ENCODE results near the gene SCN8A. TPM values are rescaled to one million over a fixed set of nuclear protein-coding genes. Genes with fewer than 3 reads are reported as not detected.

Gene SCN8A
- total and polyA plus RNA-seq, 9 donors, result 0.21 to 2.9 (median 1.5) TPM

DNA sequence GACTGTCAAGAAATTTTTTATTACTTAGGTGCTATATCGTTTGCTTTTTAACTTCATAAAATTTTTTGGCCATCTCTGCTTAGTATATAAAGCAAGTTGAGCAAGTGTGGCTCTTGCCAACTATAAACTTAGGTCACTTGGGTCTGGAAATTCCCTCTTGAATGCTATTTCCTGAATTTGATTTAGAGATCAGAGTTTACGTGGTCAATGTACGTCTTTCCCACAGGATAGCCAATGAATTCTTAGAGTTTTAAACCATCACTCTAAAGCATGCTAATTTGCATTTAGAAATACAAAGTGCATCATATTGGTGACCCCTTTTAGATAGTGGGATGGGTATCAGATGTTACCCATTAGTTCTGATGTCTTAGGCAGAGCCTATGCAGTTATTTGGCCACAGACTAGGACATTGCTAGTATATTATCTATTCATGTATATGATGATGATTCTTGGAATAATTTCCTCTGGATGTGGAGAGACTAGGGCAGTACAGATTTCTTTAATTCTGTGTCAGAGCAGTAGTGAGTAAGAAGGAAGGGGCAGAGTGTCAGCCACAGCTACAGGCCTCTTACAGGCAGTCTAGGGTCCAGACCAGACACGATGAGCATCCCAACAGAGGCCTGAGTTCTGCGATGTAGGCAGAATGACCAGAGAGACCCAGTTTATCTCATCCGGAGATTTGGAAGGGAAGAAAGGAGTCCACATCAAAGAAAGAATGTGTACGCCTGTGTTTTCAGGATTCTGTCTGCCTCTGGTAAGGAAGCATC lies 30.3 kb downstream of the SCN8A start:
- no peak overlapping the region for H3K27ac ChIP-seq
- no peak for DNase-seq
- H3K36me3 ChIP-seq, result no peaks in the 10 kb centered on the region
- H3K4me1 ChIP-seq (ENCODE audit: insufficient read depth), result no peaks in the 10 kb centered on the region
- no peak for TF ChIP-seq EP300 (IDR thresholded peaks at IDR 0.05)
- no peak for TF ChIP-seq POLR2A (IDR thresholded peaks at IDR 0.05)
- TF ChIP-seq, protein P1, sequence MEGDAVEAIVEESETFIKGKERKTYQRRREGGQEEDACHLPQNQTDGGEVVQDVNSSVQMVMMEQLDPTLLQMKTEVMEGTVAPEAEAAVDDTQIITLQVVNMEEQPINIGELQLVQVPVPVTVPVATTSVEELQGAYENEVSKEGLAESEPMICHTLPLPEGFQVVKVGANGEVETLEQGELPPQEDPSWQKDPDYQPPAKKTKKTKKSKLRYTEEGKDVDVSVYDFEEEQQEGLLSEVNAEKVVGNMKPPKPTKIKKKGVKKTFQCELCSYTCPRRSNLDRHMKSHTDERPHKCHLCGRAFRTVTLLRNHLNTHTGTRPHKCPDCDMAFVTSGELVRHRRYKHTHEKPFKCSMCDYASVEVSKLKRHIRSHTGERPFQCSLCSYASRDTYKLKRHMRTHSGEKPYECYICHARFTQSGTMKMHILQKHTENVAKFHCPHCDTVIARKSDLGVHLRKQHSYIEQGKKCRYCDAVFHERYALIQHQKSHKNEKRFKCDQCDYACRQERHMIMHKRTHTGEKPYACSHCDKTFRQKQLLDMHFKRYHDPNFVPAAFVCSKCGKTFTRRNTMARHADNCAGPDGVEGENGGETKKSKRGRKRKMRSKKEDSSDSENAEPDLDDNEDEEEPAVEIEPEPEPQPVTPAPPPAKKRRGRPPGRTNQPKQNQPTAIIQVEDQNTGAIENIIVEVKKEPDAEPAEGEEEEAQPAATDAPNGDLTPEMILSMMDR (IDR thresholded peaks at IDR 0.05), result no peak
- no peaks in the 10 kb centered on the region for H3K27me3 ChIP-seq
- intact Hi-C loops (cut with DNase I), result no loop called here
- H3K9me3 ChIP-seq, result no peaks in the 10 kb centered on the region
- WGBS, 3 donors, result 71 to 73% (median 73%) methylated on average over 7 of the region's 7 CpGs
- no peak overlapping the region for H3K4me3 ChIP-seq

DNA sequence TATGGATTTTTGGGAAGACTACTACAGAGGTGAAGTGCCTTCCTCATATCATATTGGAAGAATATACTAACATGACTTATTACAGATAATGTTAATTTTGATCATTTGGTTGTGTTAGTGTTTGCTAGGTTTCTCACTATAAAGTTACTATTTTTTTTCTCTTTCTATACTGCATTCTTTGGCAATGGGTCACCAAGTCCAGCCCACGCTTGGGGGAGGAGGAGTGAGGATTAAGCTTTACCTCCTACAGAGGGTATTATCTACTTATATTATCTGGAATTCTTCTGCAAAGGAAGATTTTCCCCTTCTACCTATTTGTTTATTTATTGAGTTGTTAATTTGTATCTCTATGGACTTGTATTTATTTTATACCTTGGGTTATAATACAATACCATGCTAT lies 31.5 kb downstream of the SCN8A start:
- intact Hi-C loops (cut with DNase I), result no loop called here
- 50 to 76% (median 56%) methylated on average over 1 of the region's 1 CpG for WGBS, 3 donors
- H3K9me3 ChIP-seq, result no peaks in the 10 kb centered on the region
- no peak overlapping the region for H3K4me3 ChIP-seq
- no peaks in the 10 kb centered on the region for H3K27me3 ChIP-seq
- TF ChIP-seq, protein P1 (IDR thresholded peaks at IDR 0.05), result no peak
- no peak for TF ChIP-seq EP300 (IDR thresholded peaks at IDR 0.05)
- no peak for TF ChIP-seq POLR2A (IDR thresholded peaks at IDR 0.05)
- H3K27ac ChIP-seq, result no peak overlapping the region
- no peaks in the 10 kb centered on the region for H3K36me3 ChIP-seq
- H3K4me1 ChIP-seq (ENCODE audit: insufficient read depth), result no peaks in the 10 kb centered on the region
- DNase-seq, result no peak

DNA sequence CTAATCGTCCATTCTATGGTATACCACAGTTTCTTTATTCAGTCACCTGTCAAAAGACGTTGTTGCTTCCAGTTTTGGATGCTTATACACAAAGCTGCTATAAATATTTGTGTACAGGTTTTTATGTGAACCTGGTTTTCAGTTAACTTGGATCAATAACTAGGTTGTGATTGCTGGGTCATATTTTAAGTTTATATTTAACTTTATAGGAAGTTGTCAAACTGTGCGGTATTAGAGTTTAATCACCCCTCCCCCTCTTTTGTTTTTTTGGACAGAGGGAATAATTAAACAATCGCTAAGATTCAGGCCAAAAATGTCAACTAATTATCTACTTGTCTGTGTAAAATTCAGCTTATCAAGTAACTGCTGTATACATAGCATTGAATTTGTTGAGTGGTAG lies 34.3 kb downstream of the SCN8A start:
- no peak for TF ChIP-seq POLR2A (IDR thresholded peaks at IDR 0.05)
- TF ChIP-seq, protein P1 (IDR thresholded peaks at IDR 0.05), result no peak
- no peak for TF ChIP-seq EP300 (IDR thresholded peaks at IDR 0.05)
- Histone ChIP-seq H3K4me1 (ENCODE audit: insufficient read depth) (no peaks in the 10 kb centered on the region), H3K27me3 (no peaks in the 10 kb centered on the region), H3K9me3 (no peaks in the 10 kb centered on the region), H3K4me3 (no peak overlapping the region), H3K27ac (no peak overlapping the region), H3K36me3 (no peaks in the 10 kb centered on the region)
- no peak for DNase-seq
- intact Hi-C loops (cut with DNase I), result no loop called here
- WGBS, 3 donors, result 64 to 70% (median 67%) methylated on average over 4 of the region's 4 CpGs

DNA sequence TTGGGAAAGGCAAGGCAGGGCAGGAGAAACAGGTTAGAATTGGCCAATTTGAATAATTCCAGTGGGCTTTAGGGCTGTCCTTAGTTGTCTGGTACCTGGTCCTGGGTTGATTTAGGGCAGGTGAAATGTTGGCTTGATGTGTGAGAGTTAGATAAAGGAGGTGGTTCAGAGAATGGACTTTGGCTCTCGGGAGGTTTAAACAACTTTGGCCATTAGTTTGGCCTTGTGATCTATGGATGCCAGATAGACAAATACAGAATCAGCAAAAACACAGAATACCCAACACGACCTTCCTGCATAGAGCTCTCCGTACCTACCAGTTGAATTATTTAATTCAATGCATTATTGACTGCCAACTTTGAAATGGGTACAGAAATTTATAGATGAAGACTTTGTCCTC lies 35.1 kb downstream of the SCN8A start:
- intact Hi-C loops (cut with DNase I), result no loop called here
- 74 to 83% (median 80%) methylated on average over 3 of the region's 3 CpGs for WGBS, 3 donors
- Histone ChIP-seq H3K9me3 (no peaks in the 10 kb centered on the region), H3K27me3 (no peaks in the 10 kb centered on the region), H3K4me3 (no peak overlapping the region), H3K4me1 (ENCODE audit: insufficient read depth) (no peaks in the 10 kb centered on the region), H3K36me3 (no peaks in the 10 kb centered on the region), H3K27ac (no peak overlapping the region)
- no peak for DNase-seq
- TF ChIP-seq POLR2A (IDR thresholded peaks at IDR 0.05) (no peak), EP300 (IDR thresholded peaks at IDR 0.05) (no peak)
- TF ChIP-seq, protein P1 (IDR thresholded peaks at IDR 0.05), result no peak

Measured in ovary (tissue), 9 donors.